GM19452 (cell line): ENCODE results near the gene ZBTB46.
"Not testable (repeated sequence)": the region's sequence is repeated elsewhere in the genome, so short reads cannot be mapped to it uniquely, and the experiment has no call there.

ENCODE experiments used
- ATAC-seq: cut with Tn5 transposase; IDR thresholded peaks from one replicate; pipeline ENCODE4 v1.9.1; 2021; ENCODE audit not compliant: unreplicated experiment

The ZBTB46 gene

DNA sequence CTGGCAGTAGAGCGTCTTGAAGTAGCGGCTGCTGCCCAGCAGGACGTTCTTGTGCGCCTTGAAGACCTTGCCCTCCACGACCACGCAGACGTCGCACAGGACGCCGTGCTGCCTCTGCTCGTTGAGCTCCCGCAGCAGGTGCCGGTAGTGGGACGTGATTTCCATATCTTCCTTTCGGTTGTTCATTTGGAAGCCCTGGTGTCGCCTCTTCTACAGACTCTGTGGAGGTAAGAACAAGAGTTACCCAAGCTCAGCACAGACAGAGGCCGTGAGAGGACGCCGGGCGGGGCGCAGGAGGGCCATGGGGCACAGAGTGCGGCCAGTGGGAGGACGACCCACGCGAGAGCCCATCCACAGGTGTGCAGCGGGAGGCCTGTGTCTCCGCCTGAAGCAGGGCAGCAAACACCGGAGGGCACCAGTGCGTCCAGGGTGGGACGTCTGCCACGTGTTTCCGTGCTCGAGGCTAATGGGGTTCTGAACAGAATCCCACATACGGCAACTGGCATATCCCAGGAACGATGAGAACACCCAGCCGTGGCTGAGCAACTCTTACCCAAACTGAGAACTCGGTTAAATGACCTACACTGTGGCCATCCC, 40.4 kb downstream of the ZBTB46 start:
- no peak for ATAC-seq

DNA sequence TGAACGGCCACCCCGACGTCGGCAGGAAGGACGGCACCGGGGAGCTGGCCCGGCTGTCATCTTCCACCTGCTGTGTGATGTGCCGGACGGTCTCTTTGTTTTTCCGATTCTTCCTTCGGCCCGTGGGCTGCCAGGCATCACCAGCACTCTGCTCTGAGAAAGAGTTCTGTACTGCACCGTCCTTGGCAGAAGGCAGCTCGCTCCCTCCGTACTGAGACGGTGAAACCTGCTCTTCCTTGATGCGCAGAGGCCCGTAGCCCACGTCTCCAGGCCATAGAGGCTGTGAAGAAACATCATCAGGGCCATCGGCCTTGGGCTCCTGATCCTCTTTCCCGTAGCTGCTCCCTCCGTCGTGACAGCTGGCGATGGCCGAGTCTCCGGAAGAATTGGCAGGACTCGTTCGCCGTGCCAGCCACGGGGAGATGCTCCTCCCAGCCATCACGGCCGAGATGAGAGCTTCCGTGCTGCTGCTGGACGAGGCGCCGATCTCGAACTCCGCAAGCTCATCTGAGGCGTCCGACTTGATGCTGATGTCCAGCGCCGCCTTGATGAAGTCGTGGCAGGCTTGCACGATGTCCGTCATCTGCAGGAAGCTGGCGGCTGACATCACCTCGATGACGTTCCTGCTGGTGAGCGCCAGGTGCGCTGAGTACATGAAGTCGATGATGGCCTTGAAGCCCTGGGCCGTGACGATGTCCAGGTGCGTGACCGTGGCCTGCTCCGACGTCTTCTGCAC, 41.1 kb downstream of the ZBTB46 start:
- no peak for ATAC-seq

DNA sequence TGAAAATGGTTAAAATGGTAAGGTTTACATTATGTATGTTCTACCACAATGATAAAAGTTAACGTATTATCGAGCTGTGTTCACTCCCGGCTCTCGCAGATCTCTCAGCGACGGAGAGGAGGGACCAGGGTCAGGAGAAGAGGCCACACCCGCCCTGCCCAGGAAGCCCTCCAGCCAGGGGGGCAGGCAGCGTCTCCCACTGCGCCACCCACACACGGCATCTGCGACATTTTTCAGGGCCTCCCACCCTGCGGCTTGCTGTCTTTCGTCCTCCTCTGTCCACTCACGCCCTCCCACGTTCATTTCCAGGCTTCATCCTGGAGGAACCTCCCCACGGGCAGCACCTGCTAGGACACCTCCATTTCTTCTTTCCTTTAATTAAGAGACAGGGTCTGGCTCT, 43.3 kb downstream of the ZBTB46 start:
- ATAC-seq: no peak

DNA sequence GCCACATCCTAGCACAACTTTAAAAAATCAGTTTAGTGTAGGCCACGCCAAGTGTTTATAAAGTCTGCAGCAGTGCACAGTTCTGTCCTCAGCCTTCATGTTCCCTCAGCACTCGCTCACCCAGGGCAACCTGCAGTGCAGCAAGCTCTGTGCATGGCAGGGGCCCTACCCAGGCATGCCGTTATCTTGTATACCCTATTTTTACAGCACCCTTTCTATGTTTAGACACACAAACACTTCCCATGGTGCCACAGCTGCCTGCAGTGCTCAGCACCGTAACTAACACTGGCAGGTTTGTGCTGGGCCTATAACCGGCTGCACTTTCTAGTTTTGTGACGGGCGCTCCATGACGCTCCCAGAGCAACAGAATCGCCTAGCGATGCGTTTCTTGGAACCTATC, 43.8 kb downstream of the ZBTB46 start:
- ATAC-seq: no peak

DNA sequence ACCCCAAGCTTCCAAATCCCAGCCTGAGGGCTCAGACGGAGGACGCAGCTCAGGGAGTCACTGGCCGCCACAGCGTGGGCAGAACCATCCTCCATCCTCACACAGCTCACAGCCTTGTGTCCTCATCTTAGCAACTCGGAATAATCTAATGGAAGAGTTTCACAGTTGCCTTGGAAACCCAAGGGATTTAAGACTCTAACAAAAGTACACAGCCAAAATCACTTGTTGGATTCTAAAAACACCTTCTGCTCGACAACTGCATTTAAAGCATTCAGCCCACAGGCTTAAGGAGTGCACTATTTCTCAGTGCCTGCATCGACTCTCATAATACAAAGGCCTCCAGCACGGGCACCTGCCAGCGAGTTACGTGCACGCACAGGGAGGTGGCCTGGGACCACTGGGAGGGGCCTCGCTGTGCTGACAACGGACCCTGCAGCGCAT, 45.4 kb downstream of the ZBTB46 start:
- ATAC-seq: no peak

DNA sequence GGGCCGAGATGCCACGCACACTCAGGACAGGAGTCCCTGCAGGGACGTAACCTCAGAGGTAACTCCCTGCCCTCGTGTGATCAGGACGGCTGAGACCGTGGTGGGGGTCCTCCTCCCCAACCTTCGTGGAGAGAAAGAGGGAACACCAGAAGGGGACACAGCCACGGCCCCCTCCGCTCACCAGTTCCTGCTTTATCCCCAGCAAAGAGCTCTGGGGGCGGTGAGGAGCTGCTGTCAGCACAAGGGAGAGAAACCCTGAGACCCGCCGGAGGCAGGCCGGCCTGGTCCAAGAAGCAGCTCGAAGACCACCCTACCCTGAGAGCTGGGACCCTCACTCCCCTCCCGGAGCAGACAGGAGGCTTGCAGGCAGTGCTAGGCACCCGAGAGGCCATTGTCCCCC, 47.1 kb downstream of the ZBTB46 start:
- no peak for ATAC-seq

DNA sequence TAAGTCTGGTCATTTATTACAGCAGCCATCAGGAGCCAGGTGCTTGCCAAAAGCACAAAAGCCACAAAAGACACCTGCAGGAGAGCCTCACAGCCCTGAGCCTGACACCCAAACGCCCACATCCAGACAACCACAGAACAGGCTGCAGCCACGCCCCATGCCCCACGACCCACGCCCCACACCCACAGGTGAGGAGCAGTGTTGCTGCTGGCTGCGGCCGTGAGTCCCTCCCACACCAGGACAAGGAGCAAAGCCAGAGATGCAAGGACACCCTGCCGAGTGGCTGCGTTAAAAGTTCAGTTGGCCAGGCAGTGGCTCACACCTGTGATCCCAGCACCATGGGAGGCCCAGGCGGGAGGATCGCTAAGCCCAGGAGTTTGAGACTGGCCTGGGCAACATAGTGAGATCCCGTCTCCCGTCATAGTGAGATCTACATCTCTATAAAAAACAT, 48.5 kb downstream of the ZBTB46 start:
- ATAC-seq: no peak

DNA sequence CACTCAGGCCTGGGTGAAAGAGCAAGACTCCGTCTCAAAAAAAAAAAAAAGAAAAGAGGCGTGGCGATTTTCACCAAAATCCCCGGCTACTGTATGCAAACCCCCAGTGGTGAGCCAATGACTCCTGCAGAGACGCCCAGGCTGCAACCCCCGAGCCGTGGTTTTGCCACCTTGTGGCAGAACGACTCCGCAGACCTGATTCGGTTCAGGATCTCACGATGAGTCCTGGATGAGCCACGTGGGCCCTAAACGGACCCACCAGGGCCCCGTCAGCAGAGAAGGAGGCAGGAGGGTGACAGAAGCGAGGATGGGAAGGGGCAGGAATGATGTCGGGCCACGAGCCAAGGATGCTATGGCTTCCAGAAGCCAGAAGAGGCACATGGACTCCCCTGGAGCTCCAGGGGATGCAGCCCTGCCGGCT, 49.0 kb downstream of the ZBTB46 start:
- ATAC-seq: no peak

DNA sequence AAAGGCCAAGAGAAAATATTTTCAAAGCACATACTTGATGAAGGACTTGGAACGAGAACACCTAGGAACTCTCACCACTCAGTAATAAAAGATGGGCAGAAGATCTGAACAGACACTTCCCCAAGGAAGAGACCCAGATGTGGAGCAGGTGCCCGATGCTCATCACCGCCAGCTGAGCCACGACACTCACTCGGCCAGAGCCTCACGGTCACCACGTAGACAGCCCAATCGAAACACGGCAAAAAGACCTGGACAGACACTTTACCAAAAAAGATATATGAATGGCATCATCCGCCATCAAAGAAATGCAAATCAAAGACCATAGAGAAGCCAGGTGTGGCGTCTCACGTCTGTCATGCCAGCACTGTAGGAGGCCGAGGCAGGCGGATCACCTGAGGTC, 49.9 kb downstream of the ZBTB46 start:
- no peak for ATAC-seq

DNA sequence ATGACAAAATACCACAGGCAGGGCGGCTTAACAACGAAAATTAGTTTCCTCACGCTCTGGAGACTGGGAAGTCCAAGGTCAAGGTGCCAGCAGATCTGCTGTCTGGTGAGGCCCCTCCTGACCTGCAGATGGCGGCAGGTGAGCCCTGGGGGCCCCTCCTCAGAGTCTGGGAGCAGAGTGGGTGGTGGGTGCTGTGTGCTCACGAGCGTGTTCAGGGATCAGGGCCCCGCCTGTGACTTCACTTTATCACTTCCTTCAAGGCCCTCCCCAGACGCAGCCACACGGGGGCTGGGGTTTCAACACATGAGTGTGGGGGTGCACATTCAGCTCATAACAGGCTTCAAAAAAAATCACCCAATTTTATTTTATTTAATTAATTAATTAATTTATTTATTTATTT, 52.2 kb downstream of the ZBTB46 start:
- ATAC-seq: no peak

DNA sequence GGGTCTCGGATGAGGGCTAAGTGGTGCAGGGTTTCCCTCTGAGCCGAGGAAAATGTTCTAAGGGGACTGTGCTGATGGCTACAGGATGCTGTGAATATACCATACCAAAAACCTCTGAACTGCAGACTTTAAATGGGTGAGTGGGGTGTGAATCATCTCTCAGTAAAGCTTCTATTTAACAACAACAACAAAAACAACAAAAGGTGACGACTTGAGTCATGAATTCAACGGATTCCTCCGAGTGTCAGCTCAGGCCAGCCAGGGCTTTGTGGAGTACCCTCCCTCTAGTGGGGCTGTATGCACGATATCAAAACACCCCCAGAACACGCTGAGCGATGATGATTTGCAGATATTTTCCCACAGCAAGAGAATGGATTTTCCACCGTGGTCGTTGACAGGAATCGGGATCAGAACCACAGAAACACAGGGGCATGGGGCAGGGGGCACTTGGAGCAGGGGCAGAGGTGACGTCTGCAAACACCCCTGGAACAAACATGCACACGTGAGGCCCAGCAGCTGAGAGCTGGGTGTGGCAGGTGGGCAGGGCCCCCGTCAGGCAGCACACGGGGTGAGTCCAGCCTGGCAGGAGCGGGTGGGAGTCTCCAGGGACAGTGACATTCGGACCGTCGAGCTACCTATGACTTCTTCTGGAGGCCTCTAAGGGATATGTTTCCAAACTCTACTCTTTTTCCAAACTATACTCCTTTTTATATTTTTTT, 52.9 kb downstream of the ZBTB46 start:
- ATAC-seq: no peak

DNA sequence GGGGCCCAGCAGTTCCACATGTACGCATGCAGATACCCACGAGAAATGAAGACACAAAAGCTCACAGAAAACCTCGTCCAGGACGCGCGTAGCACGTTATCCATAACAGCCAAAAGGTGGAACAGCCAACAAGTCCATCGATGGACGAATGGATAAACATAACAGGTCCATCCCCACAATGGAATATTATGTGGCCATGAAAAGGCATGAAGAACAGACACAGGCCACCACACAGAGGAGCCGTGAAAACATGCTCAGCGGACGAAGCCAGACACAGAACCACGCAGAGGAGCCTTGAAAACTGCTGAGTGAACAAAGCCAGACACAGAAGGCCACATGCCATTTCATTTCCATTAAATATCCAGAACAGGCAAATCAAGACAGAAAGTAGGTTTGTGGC, 53.5 kb downstream of the ZBTB46 start:
- ATAC-seq: no peak

DNA sequence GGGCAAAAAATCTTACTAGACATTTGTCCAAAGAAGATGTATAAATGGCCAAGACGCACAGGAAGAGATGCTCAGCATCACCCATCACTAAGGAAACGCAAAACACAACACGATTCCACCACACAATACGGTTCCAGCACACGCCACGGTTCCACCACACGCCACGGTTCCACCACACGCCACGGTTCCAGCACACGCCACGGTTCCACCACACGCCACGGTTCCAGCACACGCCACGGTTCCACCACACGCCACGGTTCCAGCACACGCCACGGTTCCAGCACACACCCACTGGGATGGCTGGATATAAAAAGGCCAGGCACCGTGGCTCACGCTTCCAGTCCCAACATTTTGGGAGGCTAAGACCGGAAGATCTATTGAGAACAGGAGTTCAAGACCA, 54.2 kb downstream of the ZBTB46 start:
- not testable (repeated sequence) for ATAC-seq

DNA sequence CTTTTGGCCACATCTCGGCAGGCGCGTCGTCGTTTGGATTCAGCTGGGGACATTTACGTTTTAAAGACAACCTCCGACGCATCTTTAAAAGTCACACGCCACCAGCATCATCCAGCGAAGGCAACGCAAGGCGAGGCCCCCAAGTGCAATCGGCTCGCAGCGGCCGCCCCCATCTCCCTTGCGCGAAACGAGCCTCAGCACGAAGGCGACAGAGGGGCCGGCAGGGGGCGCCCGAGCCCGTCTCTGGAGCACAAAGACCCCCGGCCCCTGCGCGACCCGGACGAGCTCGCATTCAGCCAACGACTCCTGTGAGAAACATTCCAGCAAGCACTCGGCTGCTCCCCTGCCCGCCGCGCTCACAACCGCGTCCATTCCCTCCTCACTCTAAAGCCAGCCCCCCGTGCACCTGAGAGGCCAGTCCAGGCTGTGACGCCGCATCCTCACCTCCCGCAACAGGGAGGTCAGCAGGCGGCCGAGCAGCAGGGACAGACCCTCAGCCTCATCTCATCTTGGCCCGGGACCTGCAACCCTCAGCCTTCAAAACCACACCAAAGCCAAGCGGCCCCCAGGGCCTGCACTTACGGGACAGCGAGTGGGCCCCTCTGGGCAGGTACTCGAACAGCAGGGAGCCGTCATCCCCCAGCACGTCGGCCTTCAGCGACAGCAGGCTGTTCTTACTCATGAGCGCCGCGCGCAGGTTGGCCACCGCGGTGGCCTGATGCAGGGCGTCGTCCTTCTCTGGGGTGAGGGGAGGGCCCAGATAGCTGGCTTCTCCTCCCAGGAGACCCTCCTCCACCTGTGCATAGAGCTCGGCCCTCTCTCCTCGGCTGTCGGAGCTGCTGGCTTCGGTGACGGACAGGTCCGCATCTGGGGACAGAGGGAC, 55.7 kb downstream of the ZBTB46 start:
- ATAC-seq: no peak

DNA sequence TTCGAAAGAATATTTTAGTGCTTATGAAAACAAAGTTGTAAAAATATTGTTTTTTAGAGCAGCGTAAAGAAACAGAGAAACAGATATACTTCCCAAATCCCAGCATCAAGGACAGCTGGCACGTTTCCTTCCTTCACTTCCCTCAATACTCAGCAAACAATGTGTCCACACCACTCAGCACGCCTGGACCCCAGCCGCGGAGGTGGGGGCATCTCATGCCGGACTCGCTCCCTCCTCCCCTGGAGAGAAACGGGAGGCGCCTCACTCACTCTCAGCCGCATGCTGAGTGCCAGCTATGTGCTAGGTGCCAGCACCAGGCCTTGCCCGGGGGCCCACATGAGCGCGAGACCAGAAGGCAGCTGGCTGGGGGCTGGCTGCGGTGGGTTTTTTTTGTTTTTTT, 56.8 kb downstream of the ZBTB46 start:
- no peak for ATAC-seq

DNA sequence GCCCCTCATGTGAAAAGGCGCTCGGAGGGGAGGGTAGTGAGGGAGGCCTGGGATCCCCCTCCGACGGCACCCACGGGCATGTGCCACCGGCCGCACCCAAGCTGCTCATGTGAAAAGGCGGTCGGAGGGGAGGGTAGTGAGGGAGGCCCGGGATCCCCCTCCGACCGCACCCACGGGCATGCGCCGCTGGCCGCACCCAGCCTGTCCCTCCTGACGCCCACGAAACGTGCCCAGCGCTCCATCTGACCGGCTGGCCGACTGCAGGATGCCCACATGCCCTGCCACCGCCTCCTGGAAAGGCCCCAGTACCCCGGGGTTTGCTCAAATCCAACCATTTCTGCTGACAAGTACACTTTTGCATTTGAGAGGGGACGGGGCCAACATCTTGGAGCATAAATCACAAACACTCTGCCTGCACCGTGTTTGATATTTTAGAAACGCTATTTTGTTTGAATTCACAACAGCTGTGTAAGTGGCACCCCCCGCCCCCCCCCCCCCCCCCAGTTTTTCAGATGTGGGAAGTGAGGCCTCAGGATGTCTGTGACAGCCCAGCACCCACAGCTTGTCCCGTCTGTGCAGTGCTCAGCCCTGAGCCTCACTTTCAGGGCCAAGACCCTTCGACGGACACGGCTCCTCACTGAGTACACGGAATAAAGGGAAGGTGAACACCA, 57.4 kb downstream of the ZBTB46 start:
- ATAC-seq: no peak

DNA sequence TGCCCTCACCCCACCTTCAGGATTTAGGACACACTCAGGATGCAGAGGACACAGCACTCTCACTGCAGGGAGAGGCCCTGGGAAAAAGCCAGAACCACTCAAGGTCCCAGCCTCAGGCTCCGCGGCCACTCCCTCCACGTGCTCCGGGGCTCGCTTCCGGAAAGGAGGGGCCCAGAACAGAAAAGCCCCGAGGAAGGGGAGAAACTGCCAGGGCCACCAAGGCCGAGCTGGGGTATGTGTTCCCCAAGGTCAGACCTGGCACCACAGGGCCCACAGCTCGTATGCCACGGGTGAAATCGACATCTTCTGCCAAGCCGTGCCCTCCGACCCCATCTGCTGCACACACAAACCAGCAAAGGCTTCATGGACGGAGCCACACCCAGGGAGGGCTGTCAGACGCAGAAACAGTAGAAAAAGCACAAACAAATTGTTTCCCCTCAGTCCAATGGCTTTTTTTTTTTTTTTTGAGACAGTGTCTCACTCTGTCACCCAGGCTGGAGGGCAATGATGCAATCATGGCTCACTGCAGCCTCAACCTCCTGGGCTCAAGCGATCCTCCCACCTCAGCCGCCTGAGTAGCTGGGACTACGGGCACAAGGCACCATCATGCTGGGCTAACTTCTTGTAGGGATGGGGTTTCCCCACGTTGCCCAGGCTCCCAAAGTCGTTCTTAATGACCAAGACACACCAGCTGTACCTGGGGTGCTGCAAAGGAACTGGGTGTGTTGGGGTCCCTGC, 58.1 kb downstream of the ZBTB46 start:
- no peak for ATAC-seq

DNA sequence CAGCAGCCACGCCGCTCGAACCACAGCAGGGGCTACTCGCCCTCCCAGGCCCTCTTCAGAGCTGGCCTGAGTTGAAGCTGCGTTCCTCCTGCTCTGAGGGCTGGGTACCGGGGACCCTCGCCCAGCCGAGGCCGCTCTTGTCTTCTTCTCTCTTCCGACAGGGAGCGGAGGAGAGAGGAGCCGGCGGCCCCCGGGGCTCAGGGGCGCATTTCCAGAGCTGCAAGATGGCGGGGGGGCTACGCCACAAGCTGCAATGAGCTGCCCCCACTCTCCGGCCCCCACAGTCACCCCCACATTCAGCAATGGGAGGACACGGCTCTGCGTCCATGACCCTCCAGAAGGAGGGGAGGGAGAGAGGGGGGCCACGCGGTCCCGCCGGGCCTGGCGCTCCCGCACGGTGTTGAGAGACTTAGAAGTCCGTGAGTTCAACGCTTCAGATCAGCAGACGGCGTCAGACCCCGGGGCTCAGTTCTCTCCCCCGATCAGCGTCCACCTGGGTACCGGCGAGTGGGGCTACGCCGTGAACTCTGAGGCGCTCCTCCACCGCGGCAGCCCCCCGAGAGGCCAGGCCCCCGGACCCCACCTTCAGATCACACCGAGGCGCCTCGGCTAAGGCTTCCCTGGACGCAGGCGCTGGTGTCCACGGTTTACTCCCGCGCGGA, 59.9 kb downstream of the ZBTB46 start:
- no peak for ATAC-seq

DNA sequence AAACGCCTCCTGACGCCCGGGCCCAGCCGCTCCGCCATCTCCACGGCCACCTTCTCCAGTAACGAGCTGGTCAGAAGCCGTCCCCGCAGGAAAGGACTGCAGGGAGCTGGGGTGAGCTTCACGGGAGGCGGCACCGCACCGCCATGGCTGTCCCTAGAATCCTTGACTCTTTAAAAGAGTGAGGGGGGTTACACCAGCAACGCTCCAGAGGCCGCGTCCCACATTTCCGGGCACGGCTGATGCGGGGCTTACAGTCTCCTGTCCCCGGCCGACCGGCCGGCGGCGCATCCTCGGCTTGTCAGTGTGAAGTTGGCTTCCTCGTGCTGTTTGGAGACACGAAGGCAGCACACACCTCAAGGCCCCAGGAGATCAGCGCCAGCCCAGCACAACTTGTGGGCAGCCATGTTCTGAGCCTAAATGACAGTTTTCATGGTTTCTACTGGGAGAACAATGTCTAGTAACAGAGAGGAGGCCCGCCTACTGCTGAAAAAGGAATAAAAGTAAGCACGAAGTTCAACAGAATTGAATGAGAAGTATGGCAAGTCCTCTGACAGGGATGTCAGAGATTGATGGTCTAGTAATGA, 61.1 kb downstream of the ZBTB46 start:
- ATAC-seq: no peak
